H9 (cell line): Measurements from ENCODE around the gene ZC3H8. TPM values are rescaled to one million over a fixed set of nuclear protein-coding genes. Genes with fewer than 3 reads are reported as not detected.

ENCODE experiments used
- DNase-seq: peaks from one replicate; pipeline ENCODE4 v3.0.0-alpha.2; 2017
- H2AFZ ChIP-seq: one replicate; pipeline ENCODE4 v1.6.1; 2013; ENCODE audit warnings: mild to moderate bottlenecking, low read length, control low read depth, moderate library complexity
- H2AK5ac ChIP-seq: 2 replicates; pipeline ENCODE4 v1.6.1; 2013; ENCODE audit warnings: low read length, control low read depth, mixed read lengths; ENCODE audit not compliant: insufficient read length
- H2BK120ac ChIP-seq: one replicate; pipeline ENCODE4 v1.6.1; 2013; ENCODE audit warnings: low read depth, mild to moderate bottlenecking, low read length, control low read depth, inconsistent platforms; ENCODE audit not compliant: poor library complexity, severe bottlenecking
- H2BK12ac ChIP-seq: 2 replicates; pipeline ENCODE4 v1.6.1; 2013; ENCODE audit warnings: low read length, control low read depth, mixed read lengths, low read depth; ENCODE audit not compliant: insufficient read length
- H2BK15ac ChIP-seq: 2 replicates; pipeline ENCODE4 v1.6.1; 2013; ENCODE audit warnings: low read depth, low read length, control low read depth
- H2BK20ac ChIP-seq: one replicate; pipeline ENCODE4 v1.6.1; 2013; ENCODE audit warnings: low read depth, mild to moderate bottlenecking, low read length, control low read depth, inconsistent platforms; ENCODE audit not compliant: poor library complexity, severe bottlenecking
- H2BK5ac ChIP-seq: 2 replicates; pipeline ENCODE4 v1.6.1; 2013; ENCODE audit warnings: low read length, control low read depth, mixed read lengths; ENCODE audit not compliant: insufficient read length
- H3K14ac ChIP-seq: 2 replicates; pipeline ENCODE4 v1.6.1; 2013; ENCODE audit warnings: low read length, control low read depth; ENCODE audit not compliant: insufficient read depth
- H3K18ac ChIP-seq: 2 replicates; pipeline ENCODE4 v1.6.1; 2013; ENCODE audit warnings: low read depth, mild to moderate bottlenecking, mixed read lengths, low read length, control low read depth; ENCODE audit not compliant: insufficient read length
- H3K23ac ChIP-seq: 2 replicates; pipeline ENCODE4 v1.6.1; 2013; ENCODE audit warnings: low read length, control low read depth, mixed read lengths, low read depth; ENCODE audit not compliant: insufficient read length
- H3K23me2 ChIP-seq: 2 replicates; pipeline ENCODE4 v1.6.1; 2013; ENCODE audit warnings: low read depth, mild to moderate bottlenecking, mixed read lengths, low read length, control low read depth; ENCODE audit not compliant: insufficient read length, poor library complexity, severe bottlenecking
- H3K27ac ChIP-seq: 2 replicates; pipeline ENCODE4 v1.5.1; 2013; ENCODE audit warnings: low read length, control low read depth, mixed read lengths, low read depth; ENCODE audit not compliant: insufficient read length
- H3K27me3 ChIP-seq: 2 replicates; pipeline ENCODE4 v1.6.1; 2013; ENCODE audit warnings: low read length, control low read depth, inconsistent platforms; ENCODE audit not compliant: insufficient read depth
- H3K4ac ChIP-seq: 2 replicates; pipeline ENCODE4 v1.6.1; 2013; ENCODE audit warnings: low read depth, mild to moderate bottlenecking, control low read depth, inconsistent platforms, low read length, moderate library complexity
- H3K4me1 ChIP-seq: 2 replicates; pipeline ENCODE4 v1.6.1; 2013; ENCODE audit warnings: low read length, control low read depth, inconsistent platforms; ENCODE audit not compliant: insufficient read depth
- H3K4me2 ChIP-seq: 2 replicates; pipeline ENCODE4 v1.6.1; 2013; ENCODE audit warnings: low read length, control low read depth, mixed read lengths; ENCODE audit not compliant: insufficient read length, insufficient read depth
- H3K56ac ChIP-seq: 2 replicates; pipeline ENCODE4 v1.6.1; 2013; ENCODE audit warnings: low read depth, mild to moderate bottlenecking, mixed read lengths, low read length, control low read depth; ENCODE audit not compliant: insufficient read length
- H3K79me1 ChIP-seq: 2 replicates; pipeline ENCODE4 v1.6.1; 2013; ENCODE audit warnings: low read depth, mild to moderate bottlenecking, moderate library complexity, low read length, control low read depth, inconsistent platforms; ENCODE audit not compliant: insufficient read depth, poor library complexity, severe bottlenecking
- H3K79me2 ChIP-seq: 2 replicates; pipeline ENCODE4 v1.6.1; 2013; ENCODE audit warnings: low read length, control low read depth, inconsistent platforms; ENCODE audit not compliant: insufficient read depth
- H3K9ac ChIP-seq: 2 replicates; pipeline ENCODE4 v1.6.1; 2013; ENCODE audit warnings: low read length, control low read depth, mixed read lengths; ENCODE audit not compliant: insufficient read length; ENCODE audit errors: extremely low read depth
- H3K9me3 ChIP-seq: one replicate; pipeline ENCODE4 v1.6.1; 2013; ENCODE audit warnings: low read depth, low read length, inconsistent platforms; ENCODE audit not compliant: control insufficient read depth
- H3T11ph ChIP-seq: one replicate; pipeline ENCODE4 v1.6.1; 2013; ENCODE audit warnings: mild to moderate bottlenecking, low read length, control low read depth, inconsistent platforms
- H4K20me1 ChIP-seq: one replicate; pipeline ENCODE4 v1.6.1; 2013; ENCODE audit not compliant: control insufficient read depth, insufficient read length, insufficient read depth
- H4K5ac ChIP-seq: 2 replicates; pipeline ENCODE4 v1.6.1; 2013; ENCODE audit warnings: low read depth, mild to moderate bottlenecking, mixed read lengths, low read length, control low read depth; ENCODE audit not compliant: insufficient read length
- H4K8ac ChIP-seq: replicated peaks from 2 replicates; pipeline ENCODE4 v1.6.1; 2013; ENCODE audit warnings: low read length, control low read depth, mixed read lengths, low read depth; ENCODE audit not compliant: insufficient read length
- H4K91ac ChIP-seq: 2 replicates; pipeline ENCODE4 v1.6.1; 2013; ENCODE audit warnings: low read depth, mild to moderate bottlenecking, moderate library complexity, mixed read lengths, low read length, control low read depth; ENCODE audit not compliant: insufficient read length
- H3K27ac Mint-ChIP-seq, 3 experiments: 2 replicates in 2 of 3; 3 replicates in 1 of 3; pipeline ENCODE4 v1.8.0; 2020 to 2021; ENCODE audit warnings: mixed read lengths in 3 of 3, mild to moderate bottlenecking in 1 of 3, moderate library complexity in 1 of 3
- H3K27me3 Mint-ChIP-seq: 2 replicates; pipeline ENCODE4 v1.8.0; 2021; ENCODE audit warnings: low read depth, mild to moderate bottlenecking, moderate library complexity, mixed read lengths
- H3K36me3 Mint-ChIP-seq, 3 experiments: 2 replicates in 2 of 3; 3 replicates in 1 of 3; pipeline ENCODE4 v1.8.0; 2020 to 2021; ENCODE audit warnings: low read depth in 3 of 3, mixed read lengths in 3 of 3; ENCODE audit not compliant: insufficient read depth in 1 of 3
- H3K4me1 Mint-ChIP-seq, 2 experiments: 2 replicates each; pipeline ENCODE4 v1.8.0; 2020; ENCODE audit warnings: mixed read lengths in 2 of 2
- H3K4me3 Mint-ChIP-seq, 2 experiments: 2 replicates in 1 of 2; 3 replicates in 1 of 2; pipeline ENCODE4 v1.8.0; 2020 to 2021; ENCODE audit warnings: mild to moderate bottlenecking in 2 of 2, mixed read lengths in 2 of 2, moderate library complexity in 1 of 2
- H3K9me3 Mint-ChIP-seq, 2 experiments: 2 replicates in 1 of 2; 3 replicates in 1 of 2; pipeline ENCODE4 v1.8.0; 2020; ENCODE audit warnings: mild to moderate bottlenecking in 2 of 2, mixed read lengths in 2 of 2, moderate library complexity in 1 of 2
- CTCF ChIP-seq: fragments of 200-600 bp; sonication (generic); conservative IDR thresholded peaks from 3 replicates; pipeline ENCODE4 v1.8.0; 2021; ENCODE audit warnings: antibody characterized with exemption, mild to moderate bottlenecking
- WGBS: extraction: QIAGEN DNeasy Blood & Tissue Kit; methylation state at CpG from one replicate; pipeline ENCODE4 v1.1.7; 2013; ENCODE audit warnings: missing lambda C conversion rate, low lambda C conversion rate, mixed read lengths; ENCODE audit not compliant: insufficient read length; ENCODE audit errors: extremely low coverage; 5-methylcytosine and 5-hydroxymethylcytosine counted together
- total RNA-seq: library from RNA; stranded (reverse); gene quantifications from 2 replicates; pipeline ENCODE4 v1.2.1, GENCODE V29; 2021

ZC3H8 gene
- total RNA-seq, 1 experiment from 2014 or later: 6.9 TPM

GRCh38 chr2:112220831-112221230, 34.0 kb downstream of the ZC3H8 start:
- H3K79me1 ChIP-seq: no peaks in the 10 kb centered on the region
- H3K27ac ChIP-seq: no peak overlapping the region
- no peak overlapping the region for H3K9ac ChIP-seq
- no peak for DNase-seq
- no peak overlapping the region for H3T11ph ChIP-seq
- H3K9me3 ChIP-seq: no peaks in the 10 kb centered on the region
- H3K36me3 Mint-ChIP-seq: peaks cover 19 to 25% (median 24%) of the 10 kb centered on the region in 3 experiments; a peak in 6 of 7 replicates
- no peak overlapping the region for H2BK5ac ChIP-seq
- no peak overlapping the region for H2BK12ac ChIP-seq
- H3K56ac ChIP-seq: no peak overlapping the region
- H2BK15ac ChIP-seq: no peak overlapping the region
- no peak overlapping the region for H2AK5ac ChIP-seq
- H3K4me1 Mint-ChIP-seq: no peaks in the 10 kb centered on the region
- no peaks in the 10 kb centered on the region for H3K27me3 ChIP-seq
- no peak for TF ChIP-seq CTCF
- H3K4me2 ChIP-seq: no peak overlapping the region
- no peaks in the 10 kb centered on the region for H3K4me1 ChIP-seq
- no peak overlapping the region for H3K27ac Mint-ChIP-seq
- H3K18ac ChIP-seq: no peak overlapping the region
- H3K27me3 Mint-ChIP-seq: no peaks in the 10 kb centered on the region
- no peak overlapping the region for H4K5ac ChIP-seq
- no peak overlapping the region for H2BK120ac ChIP-seq
- no peak overlapping the region for H4K8ac ChIP-seq
- H2BK20ac ChIP-seq: no peak overlapping the region
- H3K14ac ChIP-seq: no peak overlapping the region
- H4K20me1 ChIP-seq: no peaks in the 10 kb centered on the region
- no peak overlapping the region for H2AFZ ChIP-seq
- WGBS: no CpG with 5 or more reads among the region's 3 CpGs
- H3K79me2 ChIP-seq: no peaks in the 10 kb centered on the region
- no peak overlapping the region for H3K4me3 Mint-ChIP-seq
- H3K9me3 Mint-ChIP-seq: peaks cover 6 to 7% of the 10 kb centered on the region in 2 experiments; a peak in 3 of 5 replicates
- H4K91ac ChIP-seq: no peak overlapping the region
- H3K23me2 ChIP-seq: no peaks in the 10 kb centered on the region
- H3K4ac ChIP-seq: no peak overlapping the region
- H3K23ac ChIP-seq: no peak overlapping the region
